Adrenal gland (tissue), 5 donors: ENCODE data around the gene LYSMD1.

ENCODE experiments used
- CTCF ChIP-seq, 6 experiments: fragments of 450-650 bp in 4 of 6; fragments of 200-600 bp in 2 of 6; sonication (generic) in 1 of 6; IDR thresholded peaks; 1 replicate in 5 of 6; 2 replicates in 1 of 6; pipeline versions ENCODE4 v1.5.1 to v1.8.0; 2016 to 2021; ENCODE audit warnings: antibody characterized with exemption in 6 of 6, mild to moderate bottlenecking in 2 of 6, moderate library complexity in 1 of 6
- POLR2A ChIP-seq, 2 donors: fragments of 450-650 bp; IDR thresholded peaks; one replicate each; pipeline ENCODE4 v1.6.1; 2017; ENCODE audit warnings: antibody characterized with exemption in 2 of 2, mild to moderate bottlenecking in 2 of 2, moderate library complexity in 1 of 2
- donor health status: DM: no; HTN: no; CAD: no.

- TF ChIP-seq CTCF (IDR thresholded peaks at IDR 0.05): no peak
- no peak for TF ChIP-seq POLR2A (IDR thresholded peaks at IDR 0.05)
Measured at GRCh38 chr1:151210830-151211229, 45.1 kb upstream of the LYSMD1 start.
